ENCODE data around the gene FBF1. TPM values are rescaled to one million over a fixed set of nuclear protein-coding genes. Genes with fewer than 3 reads are reported as not detected.

The FBF1 gene
- polyA plus RNA-seq, 1 donor (not counting 4 experiments of a cell fraction or from before 2014, with no cell fraction given), result 4.3 TPM

- no peaks in the 10 kb centered on the region for H4K20me1 ChIP-seq (ENCODE audit: control insufficient read depth, extremely low read depth, insufficient read depth, low read length)
- peaks cover 0 to 7% of the 10 kb centered on the region in 2 experiments for H3K36me3 ChIP-seq (ENCODE audit: control insufficient read depth in 2 of 2, extremely low read depth in 1 of 2, insufficient read depth in 2 of 2, low read length in 2 of 2)
- no peak for FAIRE-seq
- H2AFZ ChIP-seq (ENCODE audit: control insufficient read depth, low read length), result peak overlapping the region; percentile 43
- peak overlapping the region; percentile 91 for H3K9ac ChIP-seq (ENCODE audit: control insufficient read depth, extremely low read depth, insufficient read depth, low read length)
- H3K9me3 ChIP-seq (ENCODE audit: control insufficient read depth, low read depth, low read length), result no peaks in the 10 kb centered on the region
- peak overlapping the region; percentile 79 for H3K4me2 ChIP-seq (ENCODE audit: control insufficient read depth, extremely low read depth, insufficient read depth, low read depth, low read length)
- no peaks in the 10 kb centered on the region for H3K27me3 ChIP-seq (ENCODE audit: control insufficient read depth, extremely low read depth, insufficient read depth, low read length)
- TF ChIP-seq EZH2 (IDR thresholded peaks at IDR 0.05; ENCODE audit: low read length) (no peak), CTCF (optimal IDR thresholded peaks at IDR 0.05 in 1 of 3, IDR thresholded peaks at IDR 0.05 in 1 of 3, conservative IDR thresholded peaks at IDR 0.05 in 1 of 3; ENCODE audit: extremely low read depth in 1 of 3, insufficient read depth in 2 of 3, low read length in 3 of 3) (no peak)
- peak overlapping the region in 2 of 3 experiments; percentile 53 to 90 for H3K4me3 ChIP-seq (ENCODE audit: control insufficient read depth in 2 of 3, extremely low read depth in 1 of 3, insufficient read depth in 2 of 3, low read depth in 1 of 3, low read length in 3 of 3)
- dilution Hi-C loops (cut with MboI; ENCODE audit: extremely low pct_ligation_motif_present, low sequenced_read_pairs), result no loop called here
- DNase-seq (ENCODE audit: low read depth, low spot score), result no peak
- H3K27ac ChIP-seq (ENCODE audit: control insufficient read depth, insufficient read depth, low read length), result peak overlapping the region; percentile 42
- peaks cover 6% of the 10 kb centered on the region for H3K4me1 ChIP-seq (ENCODE audit: control insufficient read depth, extremely low read depth, insufficient read depth, low read length)
- no peaks in the 10 kb centered on the region for H3K9me1 ChIP-seq (ENCODE audit: control insufficient read depth, extremely low read depth, insufficient read depth, low read length)
- no peaks in the 10 kb centered on the region for H3K79me2 ChIP-seq (ENCODE audit: control insufficient read depth, insufficient read depth, low read length)
Observed at GRCh38 chr17:75941442-75941819, 589 bp upstream of the FBF1 start.

GRCh38 chr17:75937652-75938051, 3.2 kb downstream of the FBF1 start:
- no peak for TF ChIP-seq CTCF (optimal IDR thresholded peaks at IDR 0.05 in 1 of 3, IDR thresholded peaks at IDR 0.05 in 1 of 3, conservative IDR thresholded peaks at IDR 0.05 in 1 of 3; ENCODE audit: extremely low read depth in 1 of 3, insufficient read depth in 2 of 3, low read length in 3 of 3)
- TF ChIP-seq EZH2 (IDR thresholded peaks at IDR 0.05; ENCODE audit: low read length), result no peak
- Histone ChIP-seq H3K79me2 (ENCODE audit: control insufficient read depth, insufficient read depth, low read length) (no peaks in the 10 kb centered on the region), H3K27me3 (ENCODE audit: control insufficient read depth, extremely low read depth, insufficient read depth, low read length) (no peaks in the 10 kb centered on the region), H3K9me1 (ENCODE audit: control insufficient read depth, extremely low read depth, insufficient read depth, low read length) (no peaks in the 10 kb centered on the region), H3K9ac (ENCODE audit: control insufficient read depth, extremely low read depth, insufficient read depth, low read length) (no peak overlapping the region), H3K27ac (ENCODE audit: control insufficient read depth, insufficient read depth, low read length) (no peak overlapping the region), H3K4me2 (ENCODE audit: control insufficient read depth, extremely low read depth, insufficient read depth, low read depth, low read length) (no peak overlapping the region), H4K20me1 (ENCODE audit: control insufficient read depth, extremely low read depth, insufficient read depth, low read length) (no peaks in the 10 kb centered on the region), H3K9me3 (ENCODE audit: control insufficient read depth, low read depth, low read length) (no peaks in the 10 kb centered on the region), H2AFZ (ENCODE audit: control insufficient read depth, low read length) (no peak overlapping the region), H3K4me3 (ENCODE audit: control insufficient read depth in 2 of 3, extremely low read depth in 1 of 3, insufficient read depth in 2 of 3, low read depth in 1 of 3, low read length in 3 of 3) (no peak overlapping the region), H3K36me3 (ENCODE audit: control insufficient read depth in 2 of 2, extremely low read depth in 1 of 2, insufficient read depth in 2 of 2, low read length in 2 of 2) (no peaks in the 10 kb centered on the region), H3K4me1 (ENCODE audit: control insufficient read depth, extremely low read depth, insufficient read depth, low read length) (peaks cover 6% of the 10 kb centered on the region)
- no peak for FAIRE-seq
- DNase-seq (ENCODE audit: low read depth, low spot score), result no peak
- dilution Hi-C loops (cut with MboI; ENCODE audit: extremely low pct_ligation_motif_present, low sequenced_read_pairs), result no loop called here

Data from keratinocyte (primary cell).